Measurements from ENCODE around the gene PPFIA1.

- TF ChIP-seq CTCF (conservative IDR thresholded peaks at IDR 0.05) (no peak), EZH2 (IDR thresholded peaks at IDR 0.05; ENCODE audit: low read depth) (no peak)
Measured at GRCh38 chr11:70418130-70418529, 147.6 kb downstream of the PPFIA1 start.
